Uterus (tissue), 2 donors: Measurements from ENCODE around the gene TMTC3.

ENCODE experiments used
- POLR2A ChIP-seq, 2 donors: fragments of 450-650 bp; IDR thresholded peaks; one replicate each; pipeline ENCODE4 v1.6.1; 2016; ENCODE audit warnings: antibody characterized with exemption in 2 of 2, mild to moderate bottlenecking in 1 of 2, moderate library complexity in 1 of 2
- TF ChIP-seq, protein P1 (sequence below), 4 experiments: fragments of 200-600 bp in 2 of 4; fragments of 450-650 bp in 2 of 4; sonication (generic) in 2 of 4; IDR thresholded peaks; one replicate each; pipeline ENCODE4 v1.5.1; 2016 to 2019; ENCODE audit warnings: antibody characterized with exemption in 4 of 4, mild to moderate bottlenecking in 2 of 4, moderate library complexity in 1 of 4

DNA sequence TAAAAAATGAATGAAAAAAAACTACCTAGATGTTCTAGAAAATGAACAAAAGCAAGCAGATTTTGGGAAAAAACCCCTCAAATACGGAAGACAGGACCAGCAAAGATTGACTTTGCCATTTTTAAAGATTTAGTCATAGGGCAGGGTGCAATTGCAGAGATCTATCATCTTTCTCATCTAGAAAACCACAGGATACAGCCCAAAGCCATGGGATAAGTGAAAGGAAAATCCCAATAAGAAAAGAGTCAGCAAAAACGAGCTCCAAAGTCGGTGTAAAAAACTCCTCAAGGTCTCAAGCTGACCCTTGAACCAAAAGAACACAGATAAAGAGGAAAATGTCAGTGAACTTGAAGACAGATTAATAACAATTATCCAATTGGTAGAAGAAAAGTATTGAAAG is 28.2 kb upstream of the TMTC3 start:
- TF ChIP-seq, protein P1, sequence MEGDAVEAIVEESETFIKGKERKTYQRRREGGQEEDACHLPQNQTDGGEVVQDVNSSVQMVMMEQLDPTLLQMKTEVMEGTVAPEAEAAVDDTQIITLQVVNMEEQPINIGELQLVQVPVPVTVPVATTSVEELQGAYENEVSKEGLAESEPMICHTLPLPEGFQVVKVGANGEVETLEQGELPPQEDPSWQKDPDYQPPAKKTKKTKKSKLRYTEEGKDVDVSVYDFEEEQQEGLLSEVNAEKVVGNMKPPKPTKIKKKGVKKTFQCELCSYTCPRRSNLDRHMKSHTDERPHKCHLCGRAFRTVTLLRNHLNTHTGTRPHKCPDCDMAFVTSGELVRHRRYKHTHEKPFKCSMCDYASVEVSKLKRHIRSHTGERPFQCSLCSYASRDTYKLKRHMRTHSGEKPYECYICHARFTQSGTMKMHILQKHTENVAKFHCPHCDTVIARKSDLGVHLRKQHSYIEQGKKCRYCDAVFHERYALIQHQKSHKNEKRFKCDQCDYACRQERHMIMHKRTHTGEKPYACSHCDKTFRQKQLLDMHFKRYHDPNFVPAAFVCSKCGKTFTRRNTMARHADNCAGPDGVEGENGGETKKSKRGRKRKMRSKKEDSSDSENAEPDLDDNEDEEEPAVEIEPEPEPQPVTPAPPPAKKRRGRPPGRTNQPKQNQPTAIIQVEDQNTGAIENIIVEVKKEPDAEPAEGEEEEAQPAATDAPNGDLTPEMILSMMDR (IDR thresholded peaks at IDR 0.05): no peak
- TF ChIP-seq POLR2A (IDR thresholded peaks at IDR 0.05): no peak
